GM15510 (cell line): ENCODE measurements around the gene PSPC1.
A peak's percentile ranks its signal among the peaks of the same experiment; 100 is the strongest.

Experiments used
- POLR2A ChIP-seq: IDR thresholded peaks from 3 replicates; pipeline ENCODE4 v1.6.1; 2011; ENCODE audit warnings: borderline replicate concordance; ENCODE audit not compliant: insufficient read length; ENCODE audit errors: extremely low read depth

The PSPC1 gene, protein sequence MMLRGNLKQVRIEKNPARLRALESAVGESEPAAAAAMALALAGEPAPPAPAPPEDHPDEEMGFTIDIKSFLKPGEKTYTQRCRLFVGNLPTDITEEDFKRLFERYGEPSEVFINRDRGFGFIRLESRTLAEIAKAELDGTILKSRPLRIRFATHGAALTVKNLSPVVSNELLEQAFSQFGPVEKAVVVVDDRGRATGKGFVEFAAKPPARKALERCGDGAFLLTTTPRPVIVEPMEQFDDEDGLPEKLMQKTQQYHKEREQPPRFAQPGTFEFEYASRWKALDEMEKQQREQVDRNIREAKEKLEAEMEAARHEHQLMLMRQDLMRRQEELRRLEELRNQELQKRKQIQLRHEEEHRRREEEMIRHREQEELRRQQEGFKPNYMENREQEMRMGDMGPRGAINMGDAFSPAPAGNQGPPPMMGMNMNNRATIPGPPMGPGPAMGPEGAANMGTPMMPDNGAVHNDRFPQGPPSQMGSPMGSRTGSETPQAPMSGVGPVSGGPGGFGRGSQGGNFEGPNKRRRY

DNA sequence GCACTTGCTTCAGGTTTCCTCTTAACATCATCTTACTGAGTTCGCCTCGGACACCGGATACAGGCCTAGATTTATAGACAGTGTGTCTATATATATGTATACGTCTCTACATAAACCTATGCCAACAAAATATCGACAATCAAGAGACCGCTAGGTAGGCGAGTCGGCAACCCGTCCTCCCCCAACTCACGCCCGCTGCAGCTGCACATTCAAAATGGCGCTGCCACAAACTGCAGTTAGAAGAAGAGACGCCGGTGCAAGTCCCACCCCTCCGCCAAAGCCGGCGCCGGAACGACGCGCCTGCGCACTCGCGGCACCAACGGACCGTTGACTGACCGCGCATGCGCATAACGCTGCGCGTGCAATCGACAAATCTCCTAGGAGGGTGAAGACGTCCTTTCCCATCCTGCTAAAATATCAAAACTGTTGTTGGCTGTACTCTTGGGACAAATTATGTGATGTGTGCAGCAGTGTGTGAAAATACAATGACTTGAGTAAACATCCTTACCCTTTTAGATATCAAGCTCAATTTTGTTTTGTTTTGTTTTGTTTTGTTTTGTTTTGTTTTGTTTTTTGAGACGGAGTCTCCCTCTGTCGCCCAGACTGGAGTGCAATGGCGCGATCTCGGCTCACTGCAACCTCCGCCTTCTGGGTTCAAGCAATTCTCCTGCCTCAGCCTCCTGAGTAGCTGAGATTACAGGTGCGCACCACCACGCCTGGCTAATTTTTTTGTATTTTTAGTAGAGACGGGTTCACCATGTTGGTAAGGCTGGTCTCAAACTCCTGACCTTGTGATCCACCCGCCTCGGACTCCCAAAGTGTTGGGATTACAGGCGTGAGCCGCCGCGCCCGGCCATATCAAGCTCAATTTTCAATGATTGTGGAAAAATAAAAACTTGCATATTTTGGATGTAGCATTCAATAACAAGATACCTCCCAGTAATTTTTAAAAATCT lies at the start of gene PSPC1:
TSS of gene PSPC1 (minus strand) at position 219 of the 956 bp plus-strand sequence. CDS start at position 31, 188 bp downstream.
- peak; percentile 89 for TF ChIP-seq POLR2A

DNA sequence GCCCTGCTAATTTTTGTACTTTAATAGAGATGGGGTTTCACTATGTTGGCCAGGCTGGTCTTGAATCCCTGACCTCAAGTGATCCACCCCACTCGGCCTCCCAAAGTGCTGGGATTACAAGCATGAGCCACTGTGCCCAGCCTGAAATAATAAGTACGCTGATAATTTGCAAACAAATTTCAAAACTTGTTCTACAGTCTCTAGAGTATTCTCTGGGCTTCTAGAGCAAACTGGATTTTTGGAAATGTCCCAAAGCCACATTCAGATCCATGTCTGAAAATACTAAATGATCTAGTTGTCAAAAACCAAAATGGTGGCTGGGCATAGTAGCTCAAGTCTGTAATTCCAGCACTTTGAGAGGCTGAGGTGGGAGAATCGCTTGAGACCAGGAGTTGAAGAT lies 39.9 kb upstream of the PSPC1 start:
- no peak for TF ChIP-seq POLR2A

DNA sequence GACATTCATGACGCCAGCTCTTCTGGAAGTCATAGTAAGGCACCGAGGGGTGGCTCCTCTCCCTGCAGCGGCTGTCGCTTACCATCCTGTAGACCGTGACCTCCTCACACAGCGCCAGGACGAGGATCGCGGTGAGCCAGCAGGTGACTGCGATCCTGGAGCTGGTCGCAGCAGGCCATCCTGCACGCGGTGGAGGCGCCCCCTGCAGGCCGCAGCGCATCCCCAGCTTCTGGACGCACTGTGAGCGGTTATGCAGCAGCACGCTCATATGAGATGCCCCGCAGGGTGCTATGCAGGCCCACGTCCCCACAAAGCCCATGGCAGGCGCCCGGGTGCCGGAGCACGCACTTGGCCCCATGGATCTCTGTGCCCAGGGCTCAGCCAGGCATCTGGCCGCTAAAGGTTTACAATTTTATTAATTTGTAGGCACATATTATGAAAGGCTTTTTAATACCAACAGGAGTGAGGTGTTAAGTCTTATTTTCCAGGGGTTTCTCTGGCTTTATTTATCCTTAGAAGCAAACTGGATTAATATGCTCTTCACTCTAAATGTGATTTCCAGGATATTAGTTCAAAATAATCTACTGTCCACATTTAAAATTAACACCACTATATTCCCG lies 35.6 kb upstream of the PSPC1 start:
- no peak for TF ChIP-seq POLR2A

DNA sequence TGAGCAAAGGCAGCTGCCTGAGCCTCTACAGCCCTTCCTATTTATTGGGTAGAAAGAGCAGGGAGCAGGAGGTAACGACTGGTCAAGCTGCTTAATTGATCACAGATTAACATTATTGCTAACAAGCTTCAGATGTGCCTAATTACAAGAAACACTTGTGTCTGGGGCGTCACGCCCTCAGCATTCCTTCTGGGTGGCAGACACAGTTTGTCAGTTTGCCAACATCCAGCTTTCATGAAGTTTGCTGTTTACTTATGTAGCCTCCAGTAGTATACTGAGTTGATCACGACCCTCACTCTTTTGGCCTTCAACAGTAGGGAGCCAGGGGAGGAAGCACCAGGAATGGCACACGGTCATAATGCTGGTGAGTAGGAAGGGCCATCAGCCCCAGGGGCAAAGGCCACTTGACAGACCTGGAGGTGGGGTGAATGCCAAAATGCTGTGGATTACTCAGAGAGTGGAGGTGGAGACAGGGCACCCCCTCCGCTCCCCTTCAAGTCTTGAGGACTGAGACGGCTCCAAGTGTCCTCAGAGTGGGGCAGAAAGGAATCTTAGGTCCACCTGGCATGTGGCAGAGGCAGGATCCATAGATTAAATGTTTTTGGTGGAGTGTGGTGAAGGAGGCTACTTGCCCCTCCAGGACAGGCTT lies 34.9 kb upstream of the PSPC1 start:
- TF ChIP-seq POLR2A: no peak

DNA sequence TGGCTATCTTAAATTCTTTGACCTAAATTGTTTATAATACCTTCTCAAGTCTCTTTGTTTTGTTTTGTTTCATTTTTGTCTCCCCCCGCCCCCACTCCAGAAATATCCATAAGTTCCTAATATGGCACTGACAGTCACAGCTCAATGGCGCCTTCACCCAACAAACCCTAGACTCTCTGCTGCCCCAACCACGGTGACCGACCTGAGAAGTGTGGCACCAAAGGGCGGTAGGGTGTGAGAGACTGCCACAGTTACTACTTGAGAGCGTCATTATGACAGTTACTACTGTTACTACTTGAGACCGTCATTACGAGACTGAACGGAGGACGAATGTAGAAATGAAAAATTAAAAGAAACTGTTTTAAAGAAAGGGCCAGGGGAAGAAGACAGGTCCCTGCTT lies 34.4 kb upstream of the PSPC1 start:
- no peak for TF ChIP-seq POLR2A

DNA sequence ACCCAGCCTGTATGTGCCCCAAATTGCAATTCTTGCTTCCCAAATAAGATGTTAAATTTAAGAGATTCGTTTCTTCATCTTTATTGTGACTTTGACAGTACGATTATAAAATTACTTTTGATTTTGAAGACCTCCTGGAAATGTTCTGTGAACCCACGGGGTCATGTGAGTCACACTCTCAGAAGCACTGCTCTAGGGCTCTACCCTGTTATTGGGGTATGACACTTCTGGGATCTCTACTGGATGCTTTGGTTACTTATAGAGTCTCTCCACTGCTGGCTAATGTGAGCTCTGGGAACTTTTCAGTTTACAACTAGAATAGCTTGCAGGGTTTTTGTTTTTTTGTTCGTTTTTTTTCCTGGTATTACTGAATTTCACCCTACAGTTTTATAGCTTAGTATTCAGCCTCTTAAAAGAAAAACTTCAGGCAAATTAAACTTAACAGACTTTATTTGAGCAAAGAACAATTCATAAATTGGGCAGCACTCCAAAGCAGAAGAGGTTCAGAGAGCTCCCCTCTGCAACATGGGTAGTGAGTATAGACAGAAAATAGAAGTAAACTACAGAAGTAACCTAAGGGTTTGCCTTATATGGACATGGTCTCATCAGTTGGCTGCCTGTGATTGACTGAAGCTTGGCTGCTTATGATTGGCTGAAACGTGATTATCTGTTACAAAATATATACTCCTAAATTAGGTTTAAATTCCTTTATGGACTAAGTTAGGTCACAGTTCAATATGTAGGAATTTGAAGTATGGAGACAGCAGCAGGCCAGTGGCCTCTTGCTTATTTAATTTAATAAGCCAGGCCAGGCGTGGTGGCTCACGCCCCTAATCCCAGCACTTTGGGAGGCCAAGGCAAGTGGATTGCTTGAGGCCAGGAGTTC lies 28.5 kb upstream of the PSPC1 start:
- no peak for TF ChIP-seq POLR2A

DNA sequence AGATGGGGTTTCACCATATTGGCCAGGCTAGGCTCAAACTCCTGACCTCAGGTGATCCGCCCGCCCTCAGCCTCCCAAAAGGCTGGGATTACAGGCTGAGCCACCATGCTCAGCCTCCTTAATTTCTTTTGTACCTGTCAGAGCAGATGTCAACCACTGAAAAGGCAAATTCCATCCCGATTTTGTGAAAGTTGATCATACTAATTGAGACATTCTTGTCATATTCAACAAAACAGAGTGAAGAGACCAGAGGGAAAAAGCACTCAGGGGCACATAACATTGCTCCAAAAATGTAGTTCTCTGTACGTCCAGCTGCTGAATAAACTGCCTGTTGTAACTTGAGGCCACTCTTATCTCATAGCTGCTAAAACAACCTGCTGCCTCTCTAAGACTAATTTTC lies 27.4 kb upstream of the PSPC1 start:
- no peak for TF ChIP-seq POLR2A

DNA sequence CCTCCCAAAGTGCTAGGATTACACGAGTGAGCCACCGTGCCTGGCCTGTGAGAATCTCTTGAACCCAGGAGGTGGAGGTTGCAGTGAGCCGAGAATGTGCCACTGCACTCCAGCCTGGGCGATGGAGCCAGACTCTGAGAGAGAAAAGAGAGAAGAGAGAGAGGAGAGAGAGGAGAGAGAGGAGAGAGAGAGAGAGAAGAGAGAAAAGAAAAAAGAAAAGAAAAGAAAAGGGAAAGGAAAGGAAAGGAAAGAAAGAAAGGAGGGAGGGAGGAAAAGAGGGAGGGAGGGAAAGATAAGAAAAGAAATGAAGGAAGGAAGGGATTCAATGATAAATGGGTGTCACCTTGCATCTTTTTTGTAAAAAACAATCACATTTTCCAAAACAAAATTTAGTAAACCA lies 23.0 kb upstream of the PSPC1 start:
- no peak for TF ChIP-seq POLR2A

DNA sequence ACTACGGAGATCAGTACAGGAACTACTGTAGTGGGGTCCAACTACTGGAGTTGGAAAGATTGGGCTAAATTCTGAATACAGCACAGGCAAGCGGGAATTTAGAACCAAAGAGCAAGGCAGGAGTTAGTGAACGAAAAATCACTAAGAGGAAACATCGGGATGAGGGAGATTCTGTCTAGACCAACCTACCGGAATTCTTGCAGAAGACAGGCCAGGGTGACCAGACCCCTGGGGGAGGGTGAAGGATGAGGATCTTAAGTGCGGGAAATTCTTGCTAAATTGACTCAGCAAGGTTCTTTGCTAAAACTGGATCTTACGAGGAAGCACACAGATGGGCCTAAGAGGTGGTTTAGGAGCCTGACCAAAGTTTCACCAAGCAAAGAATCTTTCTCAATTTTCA lies 13.2 kb upstream of the PSPC1 start:
- TF ChIP-seq POLR2A: no peak

DNA sequence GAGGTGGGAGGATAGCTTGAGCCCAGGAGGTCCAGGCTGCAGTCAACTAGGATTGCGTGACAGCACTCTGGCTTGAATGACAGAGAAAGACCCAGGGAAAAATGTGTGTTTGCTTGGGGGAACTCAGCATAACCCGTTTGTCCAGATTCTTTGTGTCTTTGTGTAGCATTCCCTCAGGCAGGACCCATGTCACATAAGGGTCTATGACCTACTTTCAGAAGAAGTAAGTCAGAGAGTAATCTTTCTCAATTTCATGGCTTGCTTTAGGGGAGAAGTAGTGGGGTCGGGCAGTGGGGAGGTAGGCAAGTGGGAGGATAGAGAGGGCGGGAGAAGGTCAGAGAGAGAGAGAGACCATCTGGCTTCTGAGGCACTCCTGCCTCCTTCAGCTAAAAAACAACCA lies 11.9 kb upstream of the PSPC1 start:
- TF ChIP-seq POLR2A: no peak

DNA sequence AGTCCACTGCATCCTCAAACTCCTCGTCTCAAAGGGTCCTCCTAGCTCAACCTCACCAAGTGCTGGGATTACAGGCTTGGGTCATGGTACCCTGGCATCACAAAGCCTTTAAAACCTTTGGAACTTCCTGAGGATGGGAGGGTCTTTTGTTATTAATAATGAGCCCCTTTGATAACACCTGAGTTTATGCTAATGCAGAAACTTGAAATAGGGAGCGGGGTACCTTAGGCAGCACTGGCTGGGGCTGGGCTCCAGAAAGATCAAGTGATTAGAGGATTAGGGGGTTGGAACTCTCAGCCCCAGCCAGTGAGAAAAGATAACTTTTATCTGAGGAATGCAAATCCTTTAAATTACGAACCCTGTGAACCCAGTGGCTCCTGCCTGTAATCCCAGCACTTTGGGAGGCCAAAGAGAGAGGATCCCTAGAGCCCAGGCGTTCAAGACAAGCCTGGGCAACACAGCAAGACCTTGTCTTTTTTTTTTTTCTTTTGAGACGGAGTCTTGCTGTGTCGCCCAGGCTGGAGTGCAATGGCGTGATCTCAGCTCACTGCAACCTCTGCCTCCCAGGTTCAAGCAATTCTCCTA lies 9.3 kb upstream of the PSPC1 start:
- TF ChIP-seq POLR2A: no peak

DNA sequence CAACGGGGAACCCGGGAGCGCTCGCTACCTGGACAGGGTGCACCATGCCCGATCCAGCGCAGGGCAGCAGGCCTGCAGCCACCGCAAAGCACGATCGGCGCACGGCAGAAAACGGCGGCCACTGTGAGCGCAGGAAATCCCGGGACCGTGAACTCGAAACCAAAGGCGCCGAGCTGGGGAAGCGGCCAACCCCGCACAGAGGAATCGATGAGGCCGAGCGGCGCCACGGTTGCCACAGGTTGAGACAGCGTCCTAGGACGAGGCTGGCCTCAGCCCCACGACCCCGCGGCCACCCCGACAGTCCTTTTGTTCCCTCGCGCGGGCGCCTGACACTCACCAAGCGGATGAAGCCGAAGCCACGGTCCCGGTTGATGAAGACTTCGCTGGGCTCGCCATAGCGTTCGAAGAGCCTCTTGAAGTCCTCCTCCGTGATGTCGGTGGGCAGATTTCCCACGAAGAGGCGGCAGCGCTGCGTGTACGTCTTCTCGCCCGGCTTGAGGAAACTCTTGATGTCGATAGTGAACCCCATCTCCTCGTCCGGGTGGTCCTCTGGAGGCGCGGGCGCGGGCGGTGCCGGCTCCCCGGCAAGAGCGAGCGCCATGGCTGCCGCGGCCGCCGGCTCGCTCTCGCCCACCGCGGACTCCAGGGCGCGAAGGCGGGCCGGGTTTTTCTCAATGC lies 557 bp downstream of the PSPC1 start:
- peak; percentile 46 for TF ChIP-seq POLR2A

DNA sequence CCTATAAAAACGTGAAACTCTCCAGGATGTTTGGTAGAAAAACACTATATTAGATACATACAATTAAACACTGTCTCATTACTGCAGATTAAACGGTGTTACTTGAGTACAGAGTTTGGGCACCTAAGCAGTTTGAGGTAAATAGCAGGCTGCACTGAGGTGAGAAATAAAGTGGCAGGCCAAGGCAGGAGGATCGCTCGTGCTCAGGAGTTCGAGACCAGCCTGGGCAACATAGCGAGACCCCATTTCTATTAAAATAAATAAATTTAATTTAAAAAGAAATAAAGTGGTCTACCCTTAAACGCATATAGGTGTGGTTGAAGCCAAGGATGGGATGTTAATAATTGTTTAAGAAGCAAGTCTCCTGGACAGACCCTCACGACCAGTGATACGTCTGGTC lies 1.2 kb downstream of the PSPC1 start:
- no peak for TF ChIP-seq POLR2A

DNA sequence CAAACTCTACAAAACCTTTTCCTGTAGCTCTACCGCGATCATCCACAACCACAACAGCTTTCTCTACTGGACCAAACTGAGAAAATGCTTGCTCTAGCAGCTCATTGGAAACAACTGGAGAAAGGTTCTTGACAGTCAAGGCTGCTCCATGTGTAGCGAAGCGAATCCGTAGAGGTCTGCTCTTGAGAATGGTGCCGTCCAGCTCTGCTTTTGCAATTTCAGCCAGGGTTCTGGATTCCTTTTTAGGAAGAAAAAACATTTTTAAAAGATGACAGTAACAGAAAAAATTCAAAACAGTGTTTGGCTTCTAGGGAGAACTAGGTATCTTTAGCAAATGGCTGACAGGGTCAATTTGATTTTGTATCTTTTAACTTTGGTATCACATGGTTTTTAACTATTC lies 10.4 kb downstream of the PSPC1 start:
- TF ChIP-seq POLR2A: no peak
